ENCODE results near the gene TUBGCP6.

The TUBGCP6 gene

GRCh38 chr22:50252082-50253045 is 7.5 kb upstream of the TUBGCP6 start:
- Histone ChIP-seq H3K9me3 (ENCODE audit: low read length) (no peaks in the 10 kb centered on the region), H3K4me1 (ENCODE audit: insufficient read depth, low read length) (peaks cover 14% of the 10 kb centered on the region), H3K27me3 (ENCODE audit: control insufficient read depth in 1 of 2, insufficient read depth in 2 of 2, low read length in 2 of 2) (peaks cover 0 to 6% of the 10 kb centered on the region in 2 donors), H3K36me3 (ENCODE audit: insufficient read depth, low read length) (no peaks in the 10 kb centered on the region), H3K9ac (ENCODE audit: low read length) (no peak overlapping the region), H3K27ac (ENCODE audit: low read depth, low read length) (peak overlapping the region; percentile 52), H3K4me3 (ENCODE audit: low read depth in 1 of 2, low read length in 2 of 2) (no peak overlapping the region)

- Histone ChIP-seq H3K36me3 (ENCODE audit: insufficient read depth, low read length) (peaks cover 7% of the 10 kb centered on the region), H3K9ac (ENCODE audit: low read length) (no peak overlapping the region), H3K4me1 (ENCODE audit: insufficient read depth, low read length) (peaks cover 14% of the 10 kb centered on the region), H3K9me3 (ENCODE audit: low read length) (no peaks in the 10 kb centered on the region), H3K27me3 (ENCODE audit: control insufficient read depth in 1 of 2, insufficient read depth in 2 of 2, low read length in 2 of 2) (peaks cover 0 to 1% of the 10 kb centered on the region in 2 donors), H3K27ac (ENCODE audit: low read depth, low read length) (peak overlapping the region; percentile 52), H3K4me3 (ENCODE audit: low read depth in 1 of 2, low read length in 2 of 2) (peak overlapping the region; percentile 63 to 66)
Measured at GRCh38 chr22:50251477-50252081, 6.8 kb upstream of the TUBGCP6 start.

- peak within 1 kb of the TSS; percentile 44 for H3K9ac ChIP-seq (ENCODE audit: low read length)
- H3K9me3 ChIP-seq (ENCODE audit: low read length), result no peaks in the 10 kb centered on the region
- no peaks in the 10 kb centered on the region for H3K27me3 ChIP-seq (ENCODE audit: control insufficient read depth in 1 of 2, insufficient read depth in 2 of 2, low read length in 2 of 2)
- H3K36me3 ChIP-seq (ENCODE audit: insufficient read depth, low read length), result peaks cover 9% of the 10 kb centered on the region
- H3K27ac ChIP-seq (ENCODE audit: low read depth, low read length), result peak within 1 kb of the TSS; percentile 52
- peaks cover 19% of the 10 kb centered on the region for H3K4me1 ChIP-seq (ENCODE audit: insufficient read depth, low read length)
- H3K4me3 ChIP-seq (ENCODE audit: low read depth in 1 of 2, low read length in 2 of 2), result peak within 1 kb of the TSS; percentile 63 to 66
Measured at GRCh38 chr22:50250555-50251476, 6.0 kb upstream of the TUBGCP6 start, which contains the start of gene HDAC10. TSS of gene HDAC10 (minus strand) at chr22:50251265. CDS start at chr22:50251032, 233 bp downstream.

GRCh38 chr22:50250249-50250554 is 5.4 kb upstream of the TUBGCP6 start:
- H3K27me3 ChIP-seq (ENCODE audit: control insufficient read depth in 1 of 2, insufficient read depth in 2 of 2, low read length in 2 of 2), result no peaks in the 10 kb centered on the region
- H3K36me3 ChIP-seq (ENCODE audit: insufficient read depth, low read length), result peaks cover 9% of the 10 kb centered on the region
- peaks cover 23% of the 10 kb centered on the region for H3K4me1 ChIP-seq (ENCODE audit: insufficient read depth, low read length)
- no peak overlapping the region for H3K27ac ChIP-seq (ENCODE audit: low read depth, low read length)
- no peak overlapping the region for H3K9ac ChIP-seq (ENCODE audit: low read length)
- H3K9me3 ChIP-seq (ENCODE audit: low read length), result no peaks in the 10 kb centered on the region
- peak overlapping the region; percentile 63 to 66 for H3K4me3 ChIP-seq (ENCODE audit: low read depth in 1 of 2, low read length in 2 of 2)

- H3K9me3 ChIP-seq (ENCODE audit: low read length), result no peaks in the 10 kb centered on the region
- H3K27me3 ChIP-seq (ENCODE audit: control insufficient read depth in 1 of 2, insufficient read depth in 2 of 2, low read length in 2 of 2), result no peaks in the 10 kb centered on the region
- H3K36me3 ChIP-seq (ENCODE audit: insufficient read depth, low read length), result peaks cover 9% of the 10 kb centered on the region
- peaks cover 23% of the 10 kb centered on the region for H3K4me1 ChIP-seq (ENCODE audit: insufficient read depth, low read length)
- H3K4me3 ChIP-seq (ENCODE audit: low read depth in 1 of 2, low read length in 2 of 2), result peak overlapping the region in 1 of 2 donors; percentile 63
- no peak overlapping the region for H3K9ac ChIP-seq (ENCODE audit: low read length)
- no peak overlapping the region for H3K27ac ChIP-seq (ENCODE audit: low read depth, low read length)
Measured at GRCh38 chr22:50249341-50250248, 4.8 kb upstream of the TUBGCP6 start.

- H3K4me1 ChIP-seq (ENCODE audit: insufficient read depth, low read length), result peaks cover 29% of the 10 kb centered on the region
- no peaks in the 10 kb centered on the region for H3K9me3 ChIP-seq (ENCODE audit: low read length)
- H3K4me3 ChIP-seq (ENCODE audit: low read depth in 1 of 2, low read length in 2 of 2), result no peak overlapping the region
- peaks cover 9% of the 10 kb centered on the region for H3K36me3 ChIP-seq (ENCODE audit: insufficient read depth, low read length)
- H3K27ac ChIP-seq (ENCODE audit: low read depth, low read length), result no peak overlapping the region
- no peaks in the 10 kb centered on the region for H3K27me3 ChIP-seq (ENCODE audit: control insufficient read depth in 1 of 2, insufficient read depth in 2 of 2, low read length in 2 of 2)
- no peak overlapping the region for H3K9ac ChIP-seq (ENCODE audit: low read length)
Measured at GRCh38 chr22:50248196-50249081, 3.6 kb upstream of the TUBGCP6 start.

- no peaks in the 10 kb centered on the region for H3K27me3 ChIP-seq (ENCODE audit: control insufficient read depth in 1 of 2, insufficient read depth in 2 of 2, low read length in 2 of 2)
- no peak overlapping the region for H3K4me3 ChIP-seq (ENCODE audit: low read depth in 1 of 2, low read length in 2 of 2)
- H3K4me1 ChIP-seq (ENCODE audit: insufficient read depth, low read length), result peaks cover 29% of the 10 kb centered on the region
- H3K9me3 ChIP-seq (ENCODE audit: low read length), result no peaks in the 10 kb centered on the region
- H3K9ac ChIP-seq (ENCODE audit: low read length), result no peak overlapping the region
- H3K27ac ChIP-seq (ENCODE audit: low read depth, low read length), result no peak overlapping the region
- peaks cover 9% of the 10 kb centered on the region for H3K36me3 ChIP-seq (ENCODE audit: insufficient read depth, low read length)
Measured at GRCh38 chr22:50247748-50248147, 2.9 kb upstream of the TUBGCP6 start.

GRCh38 chr22:50246242-50247175 is 1.7 kb upstream of the TUBGCP6 start:
- H3K27me3 ChIP-seq (ENCODE audit: control insufficient read depth in 1 of 2, insufficient read depth in 2 of 2, low read length in 2 of 2), result no peaks in the 10 kb centered on the region
- peak overlapping the region in 1 of 2 donors; percentile 81 for H3K4me3 ChIP-seq (ENCODE audit: low read depth in 1 of 2, low read length in 2 of 2)
- H3K27ac ChIP-seq (ENCODE audit: low read depth, low read length), result no peak overlapping the region
- H3K9me3 ChIP-seq (ENCODE audit: low read length), result no peaks in the 10 kb centered on the region
- H3K4me1 ChIP-seq (ENCODE audit: insufficient read depth, low read length), result peaks cover 35% of the 10 kb centered on the region
- H3K9ac ChIP-seq (ENCODE audit: low read length), result no peak overlapping the region
- H3K36me3 ChIP-seq (ENCODE audit: insufficient read depth, low read length), result peaks cover 9% of the 10 kb centered on the region
